Testis (tissue), 2 donors: ENCODE data around the gene F9.
"Not testable (repeated sequence)": the region's sequence is repeated elsewhere in the genome, so short reads cannot be mapped to it uniquely, and the experiment has no call there.

Experiments
- POLR2A ChIP-seq: fragments of 450-650 bp; IDR thresholded peaks from one replicate; pipeline ENCODE4 v1.6.1; 2017; ENCODE audit warnings: antibody characterized with exemption, mild to moderate bottlenecking, moderate library complexity
- TF ChIP-seq, protein P1 (sequence below), 3 experiments: fragments of 450-650 bp in 2 of 3; fragments of 200-600 bp in 1 of 3; sonication (generic) in 1 of 3; IDR thresholded peaks; one replicate each; pipeline ENCODE4 v1.5.1; 2016 to 2019; ENCODE audit warnings: antibody characterized with exemption in 3 of 3, mild to moderate bottlenecking in 2 of 3, moderate library complexity in 1 of 3

DNA sequence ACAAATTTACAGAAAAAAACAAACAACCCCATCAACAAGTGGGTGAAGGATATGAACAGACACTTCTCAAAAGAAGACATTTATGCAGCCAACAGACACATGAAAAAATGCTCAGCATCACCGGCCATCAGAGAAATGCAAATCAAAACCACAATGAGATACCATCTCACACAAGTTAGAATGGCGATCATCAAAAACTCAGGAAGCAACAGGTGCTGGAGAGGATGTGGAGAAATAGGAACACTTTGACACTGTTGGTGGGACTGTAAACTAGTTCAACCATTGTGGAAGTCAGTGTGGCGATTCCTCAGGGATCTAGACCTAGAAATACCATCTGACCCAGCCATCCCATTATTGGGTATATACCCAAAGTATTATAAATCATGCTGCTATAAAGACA is 1.7 kb upstream of the F9 start:
- TF ChIP-seq POLR2A: not testable (repeated sequence)
- TF ChIP-seq, protein P1, sequence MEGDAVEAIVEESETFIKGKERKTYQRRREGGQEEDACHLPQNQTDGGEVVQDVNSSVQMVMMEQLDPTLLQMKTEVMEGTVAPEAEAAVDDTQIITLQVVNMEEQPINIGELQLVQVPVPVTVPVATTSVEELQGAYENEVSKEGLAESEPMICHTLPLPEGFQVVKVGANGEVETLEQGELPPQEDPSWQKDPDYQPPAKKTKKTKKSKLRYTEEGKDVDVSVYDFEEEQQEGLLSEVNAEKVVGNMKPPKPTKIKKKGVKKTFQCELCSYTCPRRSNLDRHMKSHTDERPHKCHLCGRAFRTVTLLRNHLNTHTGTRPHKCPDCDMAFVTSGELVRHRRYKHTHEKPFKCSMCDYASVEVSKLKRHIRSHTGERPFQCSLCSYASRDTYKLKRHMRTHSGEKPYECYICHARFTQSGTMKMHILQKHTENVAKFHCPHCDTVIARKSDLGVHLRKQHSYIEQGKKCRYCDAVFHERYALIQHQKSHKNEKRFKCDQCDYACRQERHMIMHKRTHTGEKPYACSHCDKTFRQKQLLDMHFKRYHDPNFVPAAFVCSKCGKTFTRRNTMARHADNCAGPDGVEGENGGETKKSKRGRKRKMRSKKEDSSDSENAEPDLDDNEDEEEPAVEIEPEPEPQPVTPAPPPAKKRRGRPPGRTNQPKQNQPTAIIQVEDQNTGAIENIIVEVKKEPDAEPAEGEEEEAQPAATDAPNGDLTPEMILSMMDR (IDR thresholded peaks at IDR 0.05): not testable (repeated sequence)
